Caco-2 (cell line): ENCODE measurements around the gene PTS. TPM values are rescaled to one million over a fixed set of nuclear protein-coding genes. Genes with fewer than 3 reads are reported as not detected.

Source experiments
- BruUV-seq: library from RNA; stranded (reverse); fragments of 400-500 nt; replicated peaks from 2 replicates; lab custom pipeline; 2021; lab: Mats Ljungman, UMichigan
- CTCF ChIA-PET: fragments of 300-600 bp; sonication (Branson Sonifier 250); formaldehyde crosslinking; loops from one replicate; lab custom pipeline; 2022; ENCODE audit warnings: antibody characterized with exemption; lab: Charles Lee
- POLR2A ChIA-PET: fragments of 300-600 bp; sonication (Branson Sonifier 250); formaldehyde crosslinking; loops from one replicate; lab custom pipeline; 2022; ENCODE audit warnings: antibody characterized with exemption; lab: Charles Lee
- DNase-seq, 2 experiments: peaks; one replicate each; pipeline versions ENCODE4 v3.0.0 to v3.0.0-alpha.2; 2020 to 2022
- H3K27me3 ChIP-seq: replicated peaks from 2 replicates; pipeline ENCODE4 v1.6.0; 2011; ENCODE audit warnings: low read length; ENCODE audit not compliant: control insufficient read depth, insufficient read depth
- H3K36me3 ChIP-seq: 2 replicates; pipeline ENCODE4 v1.5.1; 2011; ENCODE audit warnings: low read length; ENCODE audit not compliant: control insufficient read depth, insufficient read depth
- H3K4me1 ChIP-seq: fragments of 250-450 bp; sonication (Bioruptor Pico); 2 replicates; pipeline ENCODE4 v1.5.1; 2020; ENCODE audit warnings: mild to moderate bottlenecking
- H3K4me3 ChIP-seq: 2 replicates; pipeline ENCODE4 v1.5.1; 2011; ENCODE audit warnings: low read depth, mild to moderate bottlenecking, control low read depth, low read length
- H3K9me3 ChIP-seq: fragments of 250-450 bp; sonication (Bioruptor Pico); 2 replicates; pipeline ENCODE4 v1.5.1; 2020; ENCODE audit warnings: mild to moderate bottlenecking, moderate library complexity
- H3K27ac Mint-ChIP-seq: one replicate; pipeline ENCODE4 v1.8.0; 2022; ENCODE audit warnings: mixed read lengths; ENCODE audit not compliant: unreplicated experiment
- H3K27me3 Mint-ChIP-seq: one replicate; pipeline ENCODE4 v1.8.0; 2022; ENCODE audit warnings: mixed read lengths; ENCODE audit not compliant: insufficient read depth, unreplicated experiment
- H3K36me3 Mint-ChIP-seq: one replicate; pipeline ENCODE4 v1.8.0; 2022; ENCODE audit warnings: mild to moderate bottlenecking, mixed read lengths; ENCODE audit not compliant: insufficient read depth, unreplicated experiment
- H3K4me1 Mint-ChIP-seq: one replicate; pipeline ENCODE4 v1.8.0; 2022; ENCODE audit warnings: low read depth, mixed read lengths; ENCODE audit not compliant: unreplicated experiment
- H3K4me3 Mint-ChIP-seq: one replicate; pipeline ENCODE4 v1.8.0; 2022; ENCODE audit warnings: mild to moderate bottlenecking, moderate library complexity, mixed read lengths; ENCODE audit not compliant: unreplicated experiment
- H3K9me3 Mint-ChIP-seq: one replicate; pipeline ENCODE4 v1.8.0; 2022; ENCODE audit warnings: mixed read lengths; ENCODE audit not compliant: unreplicated experiment
- CTCF ChIP-seq, 2 experiments: fragments of 200-600 bp in 1 of 2; IDR thresholded peaks; 1 replicate in 1 of 2; 2 replicates in 1 of 2; pipeline versions ENCODE4 v1.5.1 to v1.8.0; 2011 to 2022; ENCODE audit warnings: antibody characterized with exemption in 1 of 2, control low read depth in 1 of 2, inconsistent platforms in 1 of 2, low read depth in 1 of 2, low read length in 1 of 2, mild to moderate bottlenecking in 1 of 2, moderate library complexity in 1 of 2; ENCODE audit not compliant: insufficient read depth in 1 of 2, severe bottlenecking in 1 of 2, unreplicated experiment in 1 of 2
- intact Hi-C: fragments of 100-400 bp; cut with micrococcal nuclease; formaldehyde crosslinking; loops from one replicate; pipeline ENCODE4 v1.10.0; 2022; ENCODE audit not compliant: unreplicated experiment
- total RNA-seq: library from RNA; stranded (reverse); gene quantifications from 2 replicates; pipeline ENCODE4 v1.2.3, GENCODE V29; 2022

Gene PTS
- total RNA-seq, 1 experiment from 2014 or later, result 78.0 TPM

GRCh38 chr11:112213753-112214152 is 12.5 kb upstream of the PTS start:
- Mint-ChIP-seq H3K36me3 (no peaks in the 10 kb centered on the region), H3K27ac (no peak overlapping the region), H3K9me3 (no peaks in the 10 kb centered on the region), H3K27me3 (peaks cover 2% of the 10 kb centered on the region), H3K4me3 (no peak overlapping the region), H3K4me1 (peaks cover 14% of the 10 kb centered on the region)
- no peak for TF ChIP-seq CTCF (IDR thresholded peaks at IDR 0.05; ENCODE audit: insufficient read depth in 1 of 2, low read depth in 1 of 2, low read length in 1 of 2, severe bottlenecking in 1 of 2, unreplicated experiment in 1 of 2)
- Histone ChIP-seq H3K36me3 (no peaks in the 10 kb centered on the region), H3K27me3 (no peaks in the 10 kb centered on the region), H3K4me1 (peaks cover 13% of the 10 kb centered on the region), H3K9me3 (no peaks in the 10 kb centered on the region), H3K4me3 (no peak overlapping the region)
- peak in 1 of 2 experiments; percentile 62 for DNase-seq
- ChIA-PET POLR2A (interaction anchor here (0.5 kb wide), 1 partner anchor 60 kb away, joined by 3 read pairs; no protein-coding TSS in a partner anchor), CTCF (interaction anchor here (0.5 to 1.4 kb wide), 6 partner anchors 38 to 342 kb away, joined by 3 to 7 read pairs (median 4); partner anchors contain the start of genes BCO2 and TEX12)
- no TSS peak for BruUV-seq
- intact Hi-C loops, result loop anchor here (10.0 kb wide), 1 partner anchor 241 kb away; no protein-coding TSS in a partner anchor

GRCh38 chr11:112215621-112216020 is 10.6 kb upstream of the PTS start:
- intact Hi-C loops, result loop anchor here (5.0 to 10.0 kb wide), 3 partner anchors 239 to 1072 kb away; no protein-coding TSS in a partner anchor
- Mint-ChIP-seq H3K4me1 (peaks cover 14% of the 10 kb centered on the region), H3K4me3 (no peak overlapping the region), H3K27ac (no peak overlapping the region), H3K27me3 (no peaks in the 10 kb centered on the region), H3K9me3 (no peaks in the 10 kb centered on the region), H3K36me3 (no peaks in the 10 kb centered on the region)
- TF ChIP-seq CTCF (IDR thresholded peaks at IDR 0.05; ENCODE audit: insufficient read depth in 1 of 2, low read depth in 1 of 2, low read length in 1 of 2, severe bottlenecking in 1 of 2, unreplicated experiment in 1 of 2), result no peak
- POLR2A ChIA-PET, result interaction anchor here (0.7 kb wide), 1 partner anchor 70 kb away, joined by 3 read pairs; no protein-coding TSS in a partner anchor
- DNase-seq, result no peak
- Histone ChIP-seq H3K4me3 (no peak overlapping the region), H3K27me3 (no peaks in the 10 kb centered on the region), H3K4me1 (peaks cover 15% of the 10 kb centered on the region), H3K9me3 (no peaks in the 10 kb centered on the region), H3K36me3 (no peaks in the 10 kb centered on the region)
- CTCF ChIA-PET, result interaction anchor here (1.1 kb wide), 1 partner anchor 65 kb away, joined by 5 read pairs; no protein-coding TSS in a partner anchor
- BruUV-seq, result no TSS peak

DNA sequence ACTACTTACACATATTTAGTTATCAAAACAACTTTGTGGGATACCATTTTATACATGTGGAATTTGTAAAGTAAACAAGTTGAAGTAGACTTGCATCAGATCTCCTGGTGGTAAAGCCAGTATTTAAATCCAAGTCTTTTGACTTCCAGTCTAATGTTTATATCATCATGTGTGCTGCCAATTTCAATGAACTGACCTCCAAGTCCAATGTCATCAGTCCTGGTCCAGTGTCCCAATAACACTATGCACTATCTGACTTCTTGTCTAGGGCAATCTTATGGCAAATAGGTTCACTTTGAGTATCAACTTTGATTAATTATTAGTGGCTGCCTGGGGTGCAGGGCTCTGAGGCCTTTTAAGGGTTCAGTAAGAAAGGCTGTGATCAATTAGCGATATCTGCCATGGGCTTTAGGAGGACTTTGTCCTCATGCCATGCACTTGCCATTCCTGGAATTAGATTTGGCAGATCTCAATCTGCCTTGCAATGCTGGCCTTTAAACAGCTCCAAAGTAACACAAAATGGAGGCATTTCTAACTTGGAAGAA is 9.6 kb upstream of the PTS start:
- H3K27me3 Mint-ChIP-seq, result no peaks in the 10 kb centered on the region
- POLR2A ChIA-PET, result no interaction called here
- no peak overlapping the region for H3K27ac Mint-ChIP-seq
- no peaks in the 10 kb centered on the region for H3K9me3 Mint-ChIP-seq
- no peaks in the 10 kb centered on the region for H3K36me3 ChIP-seq
- H3K4me1 Mint-ChIP-seq, result peaks cover 21% of the 10 kb centered on the region
- CTCF ChIA-PET, result interaction anchor here (1.1 to 7.1 kb wide), 2 partner anchors 64 kb away, joined by 5 to 139 read pairs; no protein-coding TSS in a partner anchor
- peaks cover 25% of the 10 kb centered on the region for H3K4me1 ChIP-seq
- DNase-seq, result no peak
- no TSS peak for BruUV-seq
- no peaks in the 10 kb centered on the region for H3K27me3 ChIP-seq
- TF ChIP-seq CTCF (IDR thresholded peaks at IDR 0.05; ENCODE audit: insufficient read depth in 1 of 2, low read depth in 1 of 2, low read length in 1 of 2, severe bottlenecking in 1 of 2, unreplicated experiment in 1 of 2), result no peak
- H3K4me3 ChIP-seq, result no peak overlapping the region
- H3K9me3 ChIP-seq, result no peaks in the 10 kb centered on the region
- intact Hi-C loops, result loop anchor here (5.0 to 10.0 kb wide), 3 partner anchors 238 to 1071 kb away; no protein-coding TSS in a partner anchor
- H3K4me3 Mint-ChIP-seq, result no peak overlapping the region
- H3K36me3 Mint-ChIP-seq, result no peaks in the 10 kb centered on the region
